ENCODE results near the gene PDZD4. TPM values are rescaled to one million over a fixed set of nuclear protein-coding genes. Genes with fewer than 3 reads are reported as not detected.

Gene PDZD4
- total and polyA plus RNA-seq, 9 of the 15 experiments (the other 6 are each of a cell fraction or from before 2014, with no cell fraction given) = 0.05 to 0.38 (median 0.07) TPM; not detected in 5

DNA sequence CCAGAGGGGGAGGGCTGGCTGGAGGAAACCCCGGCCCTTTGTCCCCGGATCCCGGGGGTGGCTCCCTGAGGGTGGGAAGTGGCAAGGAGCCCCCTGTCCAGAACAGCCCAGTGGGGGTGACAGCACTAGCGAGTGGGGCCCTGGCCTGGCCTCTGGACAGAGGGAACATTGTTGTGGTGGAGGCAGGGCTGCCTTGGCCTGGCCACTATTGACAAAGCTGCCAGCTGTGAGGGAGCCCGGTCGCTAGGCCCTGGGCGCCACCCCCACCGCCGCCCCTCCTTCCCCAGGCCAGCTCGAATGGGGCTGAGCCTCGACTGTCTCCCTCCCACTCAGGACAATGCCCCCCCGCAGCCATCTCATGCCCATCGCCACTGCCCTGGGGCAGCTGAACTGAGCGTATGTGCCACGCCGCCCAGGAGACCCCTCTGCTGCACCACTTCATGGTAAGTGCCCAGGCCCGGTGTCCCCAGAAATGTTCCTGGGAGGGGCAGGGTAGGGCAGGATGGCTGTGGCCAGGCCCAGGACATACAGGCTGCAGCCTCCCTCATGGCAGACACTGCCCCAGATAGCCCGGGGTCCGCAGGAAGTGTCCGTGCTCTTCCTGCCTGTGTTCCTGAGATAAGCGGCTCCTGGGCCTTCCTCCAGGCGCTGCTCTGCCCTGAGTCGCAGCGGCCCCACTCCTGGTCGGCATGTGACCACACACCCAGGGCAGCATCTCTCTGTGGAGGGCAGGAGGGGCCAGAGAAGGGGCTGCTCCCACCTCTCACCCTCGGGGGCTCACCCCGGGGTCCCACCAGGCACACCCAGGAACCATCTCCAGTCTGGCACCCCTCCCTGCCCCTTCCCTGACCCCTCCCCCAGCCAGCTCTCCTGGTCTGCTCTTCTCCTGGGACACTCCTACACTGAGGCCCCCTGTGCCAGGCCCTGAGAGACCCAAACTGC, 64.9 kb downstream of the PDZD4 start:
- ATAC-seq = peak; percentile 87
- peak; percentile 75; the same call in 1 of the 2 replicates for TF ChIP-seq SMARCE1 (IDR thresholded peaks at IDR 0.05)
- TF ChIP-seq, protein P1, sequence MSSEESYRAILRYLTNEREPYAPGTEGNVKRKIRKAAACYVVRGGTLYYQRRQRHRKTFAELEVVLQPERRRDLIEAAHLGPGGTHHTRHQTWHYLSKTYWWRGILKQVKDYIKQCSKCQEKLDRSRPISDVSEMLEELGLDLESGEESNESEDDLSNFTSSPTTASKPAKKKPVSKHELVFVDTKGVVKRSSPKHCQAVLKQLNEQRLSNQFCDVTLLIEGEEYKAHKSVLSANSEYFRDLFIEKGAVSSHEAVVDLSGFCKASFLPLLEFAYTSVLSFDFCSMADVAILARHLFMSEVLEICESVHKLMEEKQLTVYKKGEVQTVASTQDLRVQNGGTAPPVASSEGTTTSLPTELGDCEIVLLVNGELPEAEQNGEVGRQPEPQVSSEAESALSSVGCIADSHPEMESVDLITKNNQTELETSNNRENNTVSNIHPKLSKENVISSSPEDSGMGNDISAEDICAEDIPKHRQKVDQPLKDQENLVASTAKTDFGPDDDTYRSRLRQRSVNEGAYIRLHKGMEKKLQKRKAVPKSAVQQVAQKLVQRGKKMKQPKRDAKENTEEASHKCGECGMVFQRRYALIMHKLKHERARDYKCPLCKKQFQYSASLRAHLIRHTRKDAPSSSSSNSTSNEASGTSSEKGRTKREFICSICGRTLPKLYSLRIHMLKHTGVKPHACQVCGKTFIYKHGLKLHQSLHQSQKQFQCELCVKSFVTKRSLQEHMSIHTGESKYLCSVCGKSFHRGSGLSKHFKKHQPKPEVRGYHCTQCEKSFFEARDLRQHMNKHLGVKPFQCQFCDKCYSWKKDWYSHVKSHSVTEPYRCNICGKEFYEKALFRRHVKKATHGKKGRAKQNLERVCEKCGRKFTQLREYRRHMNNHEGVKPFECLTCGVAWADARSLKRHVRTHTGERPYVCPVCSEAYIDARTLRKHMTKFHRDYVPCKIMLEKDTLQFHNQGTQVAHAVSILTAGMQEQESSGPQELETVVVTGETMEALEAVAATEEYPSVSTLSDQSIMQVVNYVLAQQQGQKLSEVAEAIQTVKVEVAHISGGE (CRISPR knock-in tag; IDR thresholded peaks at IDR 0.05) = peak in 2 of 3 experiments; percentile 77 to 96; a peak in 4 of 6 replicates
- TF ChIP-seq, protein P2, sequence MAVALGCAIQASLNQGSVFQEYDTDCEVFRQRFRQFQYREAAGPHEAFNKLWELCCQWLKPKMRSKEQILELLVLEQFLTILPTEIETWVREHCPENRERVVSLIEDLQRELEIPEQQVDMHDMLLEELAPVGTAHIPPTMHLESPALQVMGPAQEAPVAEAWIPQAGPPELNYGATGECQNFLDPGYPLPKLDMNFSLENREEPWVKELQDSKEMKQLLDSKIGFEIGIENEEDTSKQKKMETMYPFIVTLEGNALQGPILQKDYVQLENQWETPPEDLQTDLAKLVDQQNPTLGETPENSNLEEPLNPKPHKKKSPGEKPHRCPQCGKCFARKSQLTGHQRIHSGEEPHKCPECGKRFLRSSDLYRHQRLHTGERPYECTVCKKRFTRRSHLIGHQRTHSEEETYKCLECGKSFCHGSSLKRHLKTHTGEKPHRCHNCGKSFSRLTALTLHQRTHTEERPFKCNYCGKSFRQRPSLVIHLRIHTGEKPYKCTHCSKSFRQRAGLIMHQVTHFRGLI (CRISPR knock-in tag; IDR thresholded peaks at IDR 0.05) = no peak
- TF ChIP-seq HDAC1 (IDR thresholded peaks at IDR 0.05) = peak in 1 of 2 experiments; percentile 68; a peak in 1 of 4 replicates
- no peak for TF ChIP-seq TAF15 (IDR thresholded peaks at IDR 0.05; ENCODE audit: low read depth, low read length)
- no peak for TF ChIP-seq HCFC1 (IDR thresholded peaks at IDR 0.05; ENCODE audit: low read depth, low read length)
- TF ChIP-seq ZNF232 (CRISPR knock-in tag; IDR thresholded peaks at IDR 0.05) = no peak
- no peak for TF ChIP-seq COPS2 (conservative IDR thresholded peaks at IDR 0.05)
- TF ChIP-seq, protein P3, sequence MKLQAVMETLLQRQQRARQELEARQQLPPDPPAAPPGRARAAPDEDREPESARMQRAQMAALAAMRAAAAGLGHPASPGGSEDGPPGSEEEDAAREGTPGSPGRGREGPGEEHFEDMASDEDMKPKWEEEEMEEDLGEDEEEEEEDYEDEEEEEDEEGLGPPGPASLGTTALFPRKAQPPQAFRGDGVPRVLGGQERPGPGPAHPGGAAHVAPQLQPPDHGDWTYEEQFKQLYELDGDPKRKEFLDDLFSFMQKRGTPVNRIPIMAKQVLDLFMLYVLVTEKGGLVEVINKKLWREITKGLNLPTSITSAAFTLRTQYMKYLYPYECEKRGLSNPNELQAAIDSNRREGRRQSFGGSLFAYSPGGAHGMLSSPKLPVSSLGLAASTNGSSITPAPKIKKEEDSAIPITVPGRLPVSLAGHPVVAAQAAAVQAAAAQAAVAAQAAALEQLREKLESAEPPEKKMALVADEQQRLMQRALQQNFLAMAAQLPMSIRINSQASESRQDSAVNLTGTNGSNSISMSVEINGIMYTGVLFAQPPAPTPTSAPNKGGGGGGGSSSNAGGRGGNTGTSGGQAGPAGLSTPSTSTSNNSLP (IDR thresholded peaks at IDR 0.05; ENCODE audit: borderline replicate concordance, low read depth, low read length) = no peak
- TF ChIP-seq, protein P4, sequence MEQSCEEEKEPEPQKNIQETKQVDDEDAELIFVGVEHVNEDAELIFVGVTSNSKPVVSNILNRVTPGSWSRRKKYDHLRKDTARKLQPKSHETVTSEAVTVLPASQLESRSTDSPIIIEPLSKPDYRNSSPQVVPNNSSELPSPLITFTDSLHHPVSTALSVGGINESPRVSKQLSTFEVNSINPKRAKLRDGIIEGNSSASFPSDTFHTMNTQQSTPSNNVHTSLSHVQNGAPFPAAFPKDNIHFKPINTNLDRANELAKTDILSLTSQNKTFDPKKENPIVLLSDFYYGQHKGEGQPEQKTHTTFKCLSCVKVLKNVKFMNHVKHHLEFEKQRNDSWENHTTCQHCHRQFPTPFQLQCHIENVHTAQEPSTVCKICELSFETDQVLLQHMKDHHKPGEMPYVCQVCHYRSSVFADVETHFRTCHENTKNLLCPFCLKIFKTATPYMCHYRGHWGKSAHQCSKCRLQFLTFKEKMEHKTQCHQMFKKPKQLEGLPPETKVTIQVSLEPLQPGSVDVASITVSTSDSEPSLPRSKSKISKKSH (CRISPR knock-in tag; IDR thresholded peaks at IDR 0.05) = no peak
- TF ChIP-seq ZNF561 (CRISPR knock-in tag; conservative IDR thresholded peaks at IDR 0.05) = no peak

More for the DNA sequence above, 64.9 kb downstream of the PDZD4 start:
- Histone ChIP-seq H3K9ac (ENCODE audit: insufficient read depth in 1 of 2, low read depth in 2 of 2, low read length in 2 of 2) (peak overlapping the region; percentile 92 to 96), H3K36me3 (ENCODE audit: control insufficient read depth, insufficient read depth, low read length) (no peaks in the 10 kb centered on the region), H3K4me2 (ENCODE audit: insufficient read depth, low read length) (peak overlapping the region; percentile 87), H3K27ac (ENCODE audit: extremely low read depth, low read depth, low read length) (peak overlapping the region; percentile 99), H2AFZ (ENCODE audit: low read depth, low read length) (peak overlapping the region; percentile 86), H3K4me3 (peak overlapping the region; percentile 51), H4K20me1 (replicated peaks; ENCODE audit: control insufficient read depth, insufficient read depth, low read length) (no peaks in the 10 kb centered on the region), H3K79me2 (ENCODE audit: control insufficient read depth, insufficient read depth, low read length) (peaks cover 14% of the 10 kb centered on the region), H3K4me1 (replicated peaks in 1 of 2; ENCODE audit: control insufficient read depth in 2 of 2, insufficient read depth in 2 of 2, low read length in 2 of 2) (peaks cover 15 to 76% of the 10 kb centered on the region in 2 experiments), H3K27me3 (ENCODE audit: control insufficient read depth in 2 of 2, insufficient read depth in 2 of 2, low read length in 2 of 2) (no peaks in the 10 kb centered on the region), H3K9me1 (ENCODE audit: control insufficient read depth, insufficient read depth, low read length) (no peaks in the 10 kb centered on the region), H3K9me3 (replicated peaks; ENCODE audit: control insufficient read depth, insufficient read depth, low read depth, low read length) (no peaks in the 10 kb centered on the region)
- BruUV-seq (replicated peaks) = no TSS peak
- CTCF ChIA-PET (ENCODE audit: low intra/inter-chr PET ratio) = interaction anchor here (0.8 to 1.4 kb wide), 2 partner anchors 183 to 188 kb away, joined by 3 to 7 read pairs; no protein-coding TSS in a partner anchor
- POLR2A ChIA-PET = interaction anchor here (0.6 to 0.8 kb wide), 4 partner anchors 34 to 781 kb away, joined by 3 to 4 read pairs (median 3); partner anchors contain the start of gene G6PD
- intact Hi-C loops (cut with micrococcal nuclease) = loop anchor here (2.0 to 5.0 kb wide), 3 partner anchors 29 to 181 kb away; partner anchors contain the start of genes ARHGAP4, IDH3G and SSR4
- DNase-seq (ENCODE audit: extremely low read depth in 1 of 4, low spot score in 3 of 4) (peak; percentile 75 to 92 (median 82)), FAIRE-seq (peak; percentile 94)
- 3% methylated on average over 14 of the region's 27 CpGs for WGBS (ENCODE audit: insufficient coverage, low coverage, missing lambda C conversion rate)
- in situ Hi-C loops (cut with MboI) = no loop called here

Data from K562 (cell line).